T-helper 2 cell (primary cell): Measurements from ENCODE around the gene BLTP2.
"Not testable (repeated sequence)": the region's sequence is repeated elsewhere in the genome, so short reads cannot be mapped to it uniquely, and the experiment has no call there.

Experiments
- DNase-seq, 5 experiments: peaks; one replicate each; pipeline versions ENCODE4 v3.0.0 to v3.0.0-alpha.2; 2012 to 2022
- total RNA-seq, 2 donors: gene quantifications; one replicate each; lab custom pipeline; 2026; lab: John Stamatoyannopoulos, UW

BLTP2 gene
- total RNA-seq = 231 to 248 reads per million in 2 donors

- peak; percentile 89 to 99 (median 95) for DNase-seq
Observed at GRCh38 chr17:28644787-28645575, at the start of gene BLTP2. Gene BLTP2, minus strand, starts transcription at chr17:28645158. Its CDS starts 102 bp downstream, at chr17:28645056.

GRCh38 chr17:28693869-28694268 is 48.9 kb upstream of the BLTP2 start:
- DNase-seq = no peak

GRCh38 chr17:28689011-28689410 is 44.1 kb upstream of the BLTP2 start:
- DNase-seq = no peak

- no peak for DNase-seq
Observed at GRCh38 chr17:28688481-28688880, 43.5 kb upstream of the BLTP2 start.

- no peak for DNase-seq
Observed at GRCh38 chr17:28686296-28686695, 41.3 kb upstream of the BLTP2 start.

- no peak for DNase-seq
Observed at GRCh38 chr17:28685366-28685765, 40.4 kb upstream of the BLTP2 start.

GRCh38 chr17:28684963-28685362 is 40.0 kb upstream of the BLTP2 start:
- DNase-seq = no peak

GRCh38 chr17:28682655-28683054 is 37.7 kb upstream of the BLTP2 start:
- no peak for DNase-seq

- DNase-seq = peak in 1 of 5 experiments; percentile 28
Observed at GRCh38 chr17:28675980-28676379, 31.0 kb upstream of the BLTP2 start.

GRCh38 chr17:28675490-28675889 is 30.5 kb upstream of the BLTP2 start:
- DNase-seq = no peak

GRCh38 chr17:28669918-28670317 is 25.0 kb upstream of the BLTP2 start:
- no peak for DNase-seq

GRCh38 chr17:28667870-28668269 is 22.9 kb upstream of the BLTP2 start:
- no peak for DNase-seq

- no peak for DNase-seq
Observed at GRCh38 chr17:28665994-28666393, 21.0 kb upstream of the BLTP2 start.

GRCh38 chr17:28663723-28664122 is 18.8 kb upstream of the BLTP2 start:
- no peak for DNase-seq

- no peak for DNase-seq
Observed at GRCh38 chr17:28662527-28662829, 17.5 kb upstream of the BLTP2 start.

GRCh38 chr17:28661635-28662526 is 16.9 kb upstream of the BLTP2 start, which contains the start of the genes SDF2 and SUPT6H:
Gene SDF2, minus strand, starts transcription at chr17:28661906. Its CDS starts 30 bp downstream, at chr17:28661876.
Gene SUPT6H, plus strand, starts transcription at chr17:28662205. Its CDS starts 11,197 bp downstream, at chr17:28673402.
- DNase-seq = peak; percentile 83 to 94 (median 92)

GRCh38 chr17:28659497-28659881 is 14.5 kb upstream of the BLTP2 start:
- DNase-seq = not testable (repeated sequence)

- DNase-seq = not testable (repeated sequence)
Observed at GRCh38 chr17:28658766-28659496, 14.0 kb upstream of the BLTP2 start.

GRCh38 chr17:28658342-28658741 is 13.4 kb upstream of the BLTP2 start:
- not testable (repeated sequence) for DNase-seq

- DNase-seq = no peak
Observed at GRCh38 chr17:28657756-28658155, 12.8 kb upstream of the BLTP2 start.

- DNase-seq = no peak
Observed at GRCh38 chr17:28655160-28655559, 10.2 kb upstream of the BLTP2 start.

- no peak for DNase-seq
Observed at GRCh38 chr17:28648698-28649097, 3.7 kb upstream of the BLTP2 start.
